Superior temporal gyrus (tissue), 1 donor: ENCODE results near the gene TMCC1.

Experiments
- DNase-seq: peaks from one replicate; pipeline ENCODE4 v3.0.0-alpha.2; 2016; ENCODE audit errors: extremely low spot score

Gene TMCC1

DNA sequence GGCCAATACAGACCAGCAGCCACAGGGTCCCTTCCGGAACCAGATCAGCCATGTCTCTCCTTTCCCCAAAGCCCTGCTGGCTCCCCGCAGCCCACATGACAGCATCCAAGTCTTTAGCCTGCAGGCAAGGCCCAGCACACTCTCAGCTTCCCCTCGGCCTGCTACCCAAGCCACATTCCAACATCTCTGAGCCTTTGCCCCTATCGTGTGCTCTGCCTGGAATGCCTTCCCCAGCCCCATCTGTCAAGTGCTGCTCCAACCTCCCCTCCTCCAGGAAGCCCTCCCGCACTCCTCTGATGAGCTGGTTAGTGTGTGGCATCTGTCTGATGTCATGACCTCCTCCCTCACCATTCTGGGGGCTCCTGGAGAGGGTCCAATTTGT is 295.5 kb downstream of the TMCC1 start:
- DNase-seq: no peak
